Activated naive CD8-positive, alpha-beta T cell treated with anti-CD3 and anti-CD28 coated beads, Interleukin-2, amount 50 U/mL, for 24 hours (primary cell): ENCODE results near the gene EVC2.

Experiments
- ATAC-seq: fragments of 150-1000 bp; cut with Tn5 transposase; one replicate; pipeline ENCODE4 v1.10.0; 2021
- DNase-seq: peaks from one replicate; pipeline ENCODE4 v3.0.0; 2021
- H3K27ac Mint-ChIP-seq: one replicate; pipeline ENCODE4 v1.8.0; 2021; ENCODE audit warnings: mild to moderate bottlenecking, mixed read lengths
- H3K27me3 Mint-ChIP-seq: one replicate; pipeline ENCODE4 v1.8.0; 2021; ENCODE audit warnings: mixed read lengths
- H3K36me3 Mint-ChIP-seq: one replicate; pipeline ENCODE4 v1.8.0; 2021; ENCODE audit warnings: low read depth, mixed read lengths
- H3K4me1 Mint-ChIP-seq: one replicate; pipeline ENCODE4 v1.8.0; 2021; ENCODE audit warnings: mixed read lengths
- H3K4me3 Mint-ChIP-seq: one replicate; pipeline ENCODE4 v1.8.0; 2021; ENCODE audit warnings: mild to moderate bottlenecking, moderate library complexity, mixed read lengths
- H3K9me3 Mint-ChIP-seq: one replicate; pipeline ENCODE4 v1.8.0; 2021; ENCODE audit warnings: mixed read lengths

The EVC2 gene

GRCh38 chr4:5710961-5711478 is 2.7 kb upstream of the EVC2 start, which contains the start of gene EVC:
EVC (plus strand) TSS chr4:5711201; CDS start chr4:5711381, 180 bp downstream.
- peaks cover 19% of the 10 kb centered on the region for H3K9me3 Mint-ChIP-seq
- H3K4me1 Mint-ChIP-seq: peaks cover 17% of the 10 kb centered on the region
- H3K27ac Mint-ChIP-seq: no peak within 1 kb of the TSS
- peaks cover 3% of the 10 kb centered on the region for H3K36me3 Mint-ChIP-seq
- H3K27me3 Mint-ChIP-seq: peaks cover 48% of the 10 kb centered on the region
- H3K4me3 Mint-ChIP-seq: peak within 1 kb of the TSS; percentile 61
- ATAC-seq (no peak), DNase-seq (peak; percentile 10)

GRCh38 chr4:5710065-5710960 is 2.0 kb upstream of the EVC2 start:
- H3K27me3 Mint-ChIP-seq: peaks cover 48% of the 10 kb centered on the region
- H3K27ac Mint-ChIP-seq: no peak overlapping the region
- H3K4me3 Mint-ChIP-seq: peak overlapping the region; percentile 54
- H3K4me1 Mint-ChIP-seq: peaks cover 17% of the 10 kb centered on the region
- peaks cover 18% of the 10 kb centered on the region for H3K9me3 Mint-ChIP-seq
- DNase-seq (no peak), ATAC-seq (no peak)
- H3K36me3 Mint-ChIP-seq: peaks cover 3% of the 10 kb centered on the region

DNA sequence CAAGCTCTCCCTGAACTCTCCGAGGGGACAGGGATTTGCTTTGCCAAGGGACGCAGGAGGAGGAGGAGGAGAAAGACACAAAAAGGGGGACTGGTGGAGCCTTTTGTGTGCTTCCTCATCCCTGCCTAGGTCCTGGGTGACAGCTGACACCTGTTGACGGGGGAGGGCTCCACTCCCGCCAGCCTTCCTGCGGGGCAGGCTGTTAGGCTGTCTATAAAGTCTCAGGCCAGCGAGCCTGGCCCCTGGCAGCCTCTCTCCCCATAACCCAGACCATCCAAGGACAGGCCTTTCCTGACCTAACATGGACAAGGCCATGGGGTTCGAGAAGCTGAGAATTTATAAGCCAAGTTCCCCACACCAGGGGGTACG is 832 bp upstream of the EVC2 start:
- peaks cover 48% of the 10 kb centered on the region for H3K27me3 Mint-ChIP-seq
- H3K4me3 Mint-ChIP-seq: no peak overlapping the region
- DNase-seq (no peak), ATAC-seq (no peak)
- peaks cover 11% of the 10 kb centered on the region for H3K9me3 Mint-ChIP-seq
- H3K36me3 Mint-ChIP-seq: peaks cover 3% of the 10 kb centered on the region
- peaks cover 17% of the 10 kb centered on the region for H3K4me1 Mint-ChIP-seq
- H3K27ac Mint-ChIP-seq: no peak overlapping the region

DNA sequence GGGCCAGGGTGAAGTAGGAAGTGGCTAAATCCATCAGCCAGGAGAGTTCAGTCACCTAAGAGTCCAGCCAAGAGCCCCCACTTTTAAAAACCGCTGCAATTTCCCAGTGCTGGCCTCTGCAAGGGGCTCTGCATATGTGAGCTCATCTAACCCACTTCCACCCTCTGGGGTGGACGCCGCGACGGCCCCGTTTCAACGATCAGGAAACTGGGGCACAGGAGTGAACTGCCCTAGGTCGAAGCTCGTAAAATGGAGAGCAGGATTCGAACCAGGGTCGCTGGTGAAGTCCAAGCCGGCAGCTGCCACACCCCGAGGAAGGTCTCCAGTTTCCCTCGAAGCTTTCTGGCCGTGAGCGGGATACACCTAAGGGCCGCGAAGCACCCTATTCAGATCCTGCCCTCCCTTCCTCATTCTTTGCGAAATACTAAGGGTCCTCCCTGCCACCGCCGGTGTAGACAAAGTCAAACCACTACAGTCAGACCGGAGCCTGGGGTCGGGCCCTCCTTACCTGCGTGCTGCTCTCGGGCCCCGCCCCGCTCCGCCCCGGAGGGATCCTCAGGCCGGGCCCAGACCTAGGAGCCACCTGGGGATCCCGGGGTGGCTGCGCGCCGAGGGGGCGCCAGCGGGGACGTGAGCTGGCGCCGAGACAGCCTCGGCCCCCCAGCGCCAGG is 446 bp downstream of the EVC2 start:
- no peak for ATAC-seq
- H3K9me3 Mint-ChIP-seq: peaks cover 14% of the 10 kb centered on the region

DNA sequence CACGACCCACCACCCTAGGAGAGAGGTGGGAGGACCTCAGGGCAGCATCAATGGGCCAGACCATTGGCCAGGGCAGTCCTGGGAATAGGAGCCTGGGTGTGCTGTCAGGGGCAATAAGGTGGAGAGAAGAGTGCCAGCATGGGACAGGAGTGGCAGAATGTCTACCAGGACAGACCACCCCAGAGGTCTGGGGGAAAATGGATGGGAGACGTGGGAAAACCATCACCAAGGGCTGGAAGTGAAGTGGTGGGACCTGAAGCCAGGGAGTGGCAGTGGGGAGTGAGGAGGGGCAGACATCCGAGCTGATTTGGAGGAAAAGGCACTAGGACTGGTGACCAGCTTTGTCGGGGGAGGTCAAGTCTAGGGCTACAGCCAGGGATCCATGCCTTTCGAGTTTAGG is 993 bp downstream of the EVC2 start:
- H3K27me3 Mint-ChIP-seq: peaks cover 38% of the 10 kb centered on the region
- H3K36me3 Mint-ChIP-seq: no peaks in the 10 kb centered on the region
- no peak overlapping the region for H3K27ac Mint-ChIP-seq
- ATAC-seq (no peak), DNase-seq (no peak)
- peak overlapping the region; percentile 36 for H3K4me3 Mint-ChIP-seq
- H3K9me3 Mint-ChIP-seq: peaks cover 11% of the 10 kb centered on the region
- peaks cover 13% of the 10 kb centered on the region for H3K4me1 Mint-ChIP-seq

More for the DNA sequence above, 446 bp downstream of the EVC2 start:
- Mint-ChIP-seq H3K27ac (no peak overlapping the region), H3K27me3 (peaks cover 43% of the 10 kb centered on the region), H3K4me1 (peaks cover 17% of the 10 kb centered on the region), H3K4me3 (peak overlapping the region; percentile 36), H3K36me3 (no peaks in the 10 kb centered on the region)
- DNase-seq: no peak

DNA sequence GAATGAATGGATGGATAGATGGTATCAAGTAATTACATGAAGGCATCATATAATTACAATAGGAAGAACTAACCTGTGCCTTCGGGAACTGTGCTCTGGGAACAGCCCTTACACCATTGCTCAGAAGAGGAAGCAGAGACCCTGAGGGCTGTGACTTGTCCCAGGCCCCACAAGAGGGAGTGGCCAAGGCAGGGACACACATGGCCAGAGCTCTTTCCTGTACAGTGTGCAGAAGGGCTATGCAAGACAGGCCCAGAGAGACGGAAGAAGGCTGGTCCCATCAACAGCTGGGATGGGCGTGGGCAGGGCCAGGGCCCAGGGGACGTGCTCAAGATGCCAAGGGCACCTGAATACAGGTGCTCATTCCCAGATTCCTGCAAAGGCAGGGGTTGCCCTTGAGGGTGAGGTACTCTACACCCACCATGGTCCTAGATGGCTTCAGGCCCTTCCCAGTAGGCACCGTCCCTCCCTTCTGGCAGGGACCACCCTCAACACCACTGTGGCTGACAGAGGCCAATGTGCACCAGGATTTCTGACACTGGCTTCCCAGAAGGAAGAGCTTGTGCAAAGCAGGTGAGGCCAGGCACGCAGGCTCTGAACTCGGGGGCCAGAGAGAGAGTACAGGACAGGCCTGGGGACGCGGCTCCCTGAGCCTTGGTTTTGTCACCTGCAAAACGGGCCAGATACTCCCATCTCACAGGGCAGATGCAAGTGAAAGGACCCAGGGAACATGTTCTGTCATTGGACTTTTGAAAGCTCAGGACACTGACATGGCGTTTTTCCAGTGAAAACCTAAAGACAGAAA is 1.7 kb downstream of the EVC2 start:
- H3K4me3 Mint-ChIP-seq: no peak overlapping the region
- DNase-seq (no peak), ATAC-seq (peak; percentile 18)
- H3K36me3 Mint-ChIP-seq: no peaks in the 10 kb centered on the region
- peaks cover 14% of the 10 kb centered on the region for H3K9me3 Mint-ChIP-seq
- peaks cover 8% of the 10 kb centered on the region for H3K4me1 Mint-ChIP-seq
- no peak overlapping the region for H3K27ac Mint-ChIP-seq
- H3K27me3 Mint-ChIP-seq: peaks cover 33% of the 10 kb centered on the region

GRCh38 chr4:5705647-5706320 is 2.6 kb downstream of the EVC2 start:
- H3K36me3 Mint-ChIP-seq: no peaks in the 10 kb centered on the region
- ATAC-seq (no peak), DNase-seq (no peak)
- no peak overlapping the region for H3K4me3 Mint-ChIP-seq
- no peak overlapping the region for H3K27ac Mint-ChIP-seq
- peaks cover 16% of the 10 kb centered on the region for H3K9me3 Mint-ChIP-seq
- H3K4me1 Mint-ChIP-seq: peaks cover 8% of the 10 kb centered on the region
- peaks cover 30% of the 10 kb centered on the region for H3K27me3 Mint-ChIP-seq

GRCh38 chr4:5704276-5704675 is 4.1 kb downstream of the EVC2 start:
- H3K27me3 Mint-ChIP-seq: peaks cover 18% of the 10 kb centered on the region
- H3K27ac Mint-ChIP-seq: no peak overlapping the region
- H3K36me3 Mint-ChIP-seq: no peaks in the 10 kb centered on the region
- H3K4me1 Mint-ChIP-seq: peaks cover 4% of the 10 kb centered on the region
- no peak overlapping the region for H3K4me3 Mint-ChIP-seq
- peaks cover 16% of the 10 kb centered on the region for H3K9me3 Mint-ChIP-seq
- DNase-seq (no peak), ATAC-seq (no peak)

DNA sequence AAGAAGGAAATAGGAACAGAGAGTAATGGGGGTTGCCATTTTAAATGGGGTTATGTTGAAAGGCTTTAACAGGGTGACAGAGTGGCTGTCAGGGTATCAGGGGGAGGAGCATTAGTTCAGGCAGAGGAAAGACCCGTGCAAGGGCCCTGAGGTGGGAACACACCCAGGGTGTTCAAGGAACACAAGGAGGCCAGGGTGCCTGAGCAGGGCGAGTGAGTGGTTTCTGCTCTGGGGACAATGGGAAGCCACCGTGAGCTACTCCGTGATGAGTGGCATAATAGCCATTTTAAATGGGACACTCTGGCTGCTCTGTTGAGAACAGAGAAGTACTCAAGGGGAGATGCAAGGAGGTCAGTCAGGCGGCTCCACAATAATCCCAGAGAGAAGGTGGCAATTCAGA is 4.5 kb downstream of the EVC2 start:
- Mint-ChIP-seq H3K27ac (no peak overlapping the region), H3K36me3 (no peaks in the 10 kb centered on the region)

DNA sequence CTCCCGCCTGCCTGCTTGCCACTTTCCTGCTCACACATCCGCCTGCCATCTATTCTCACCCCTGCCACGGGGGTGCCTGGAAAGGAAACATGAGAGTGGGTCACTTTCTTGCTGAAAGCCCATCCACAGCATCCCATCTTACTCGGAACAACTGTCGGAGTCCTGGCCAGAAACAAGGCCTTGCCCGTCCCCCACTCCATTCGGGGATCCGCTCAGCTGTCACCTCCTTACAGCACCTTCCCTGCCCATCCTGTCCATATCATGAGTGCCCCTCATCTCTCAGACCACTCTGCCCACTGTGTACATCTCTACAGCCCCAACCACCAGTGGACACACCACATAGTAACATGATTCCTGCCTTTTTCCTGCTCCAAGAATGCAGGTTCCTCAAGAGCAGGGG is 6.4 kb downstream of the EVC2 start:
- no peaks in the 10 kb centered on the region for H3K36me3 Mint-ChIP-seq
- ATAC-seq (no peak), DNase-seq (no peak)
- no peaks in the 10 kb centered on the region for H3K4me1 Mint-ChIP-seq
- H3K27ac Mint-ChIP-seq: no peak overlapping the region
- H3K4me3 Mint-ChIP-seq: no peak overlapping the region
- peaks cover 16% of the 10 kb centered on the region for H3K9me3 Mint-ChIP-seq
- H3K27me3 Mint-ChIP-seq: peaks cover 7% of the 10 kb centered on the region

More for the DNA sequence above, 4.5 kb downstream of the EVC2 start:
- Mint-ChIP-seq H3K4me1 (peaks cover 4% of the 10 kb centered on the region), H3K9me3 (peaks cover 16% of the 10 kb centered on the region), H3K27me3 (peaks cover 18% of the 10 kb centered on the region), H3K4me3 (no peak overlapping the region)
- ATAC-seq (no peak), DNase-seq (no peak)

- no peaks in the 10 kb centered on the region for H3K4me1 Mint-ChIP-seq
- peaks cover 1% of the 10 kb centered on the region for H3K27me3 Mint-ChIP-seq
- ATAC-seq (no peak), DNase-seq (no peak)
- peaks cover 16% of the 10 kb centered on the region for H3K9me3 Mint-ChIP-seq
- H3K27ac Mint-ChIP-seq: no peak overlapping the region
- H3K36me3 Mint-ChIP-seq: no peaks in the 10 kb centered on the region
- no peak overlapping the region for H3K4me3 Mint-ChIP-seq
Observed at GRCh38 chr4:5700459-5700858, 7.9 kb downstream of the EVC2 start.

DNA sequence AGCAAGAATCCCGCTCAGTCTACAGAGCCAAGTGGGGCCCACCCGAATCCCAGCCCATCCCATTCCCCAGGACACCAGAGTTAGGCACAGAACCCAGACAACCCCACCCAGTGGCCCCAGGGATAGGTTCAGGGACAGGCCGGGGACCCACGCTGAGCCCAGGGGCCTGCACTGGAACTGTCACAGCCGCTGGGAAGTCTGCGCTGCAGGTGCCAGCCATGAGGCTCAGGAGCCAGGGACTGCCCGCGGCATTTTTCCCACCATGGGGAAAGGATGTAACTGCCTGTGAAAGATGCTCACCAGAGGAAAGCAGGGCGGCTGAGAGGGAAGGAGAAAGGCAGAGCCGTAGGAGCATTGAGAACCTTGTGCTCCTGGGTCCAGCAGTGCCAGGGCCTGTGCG is 12.0 kb downstream of the EVC2 start:
- Mint-ChIP-seq H3K27ac (no peak overlapping the region), H3K9me3 (no peaks in the 10 kb centered on the region), H3K4me3 (no peak overlapping the region), H3K27me3 (no peaks in the 10 kb centered on the region), H3K4me1 (no peaks in the 10 kb centered on the region), H3K36me3 (no peaks in the 10 kb centered on the region)
- ATAC-seq (no peak), DNase-seq (no peak)

GRCh38 chr4:5693871-5694270 is 14.5 kb downstream of the EVC2 start:
- Mint-ChIP-seq H3K27ac (no peak overlapping the region), H3K27me3 (no peaks in the 10 kb centered on the region), H3K4me3 (no peak overlapping the region), H3K4me1 (no peaks in the 10 kb centered on the region), H3K36me3 (no peaks in the 10 kb centered on the region), H3K9me3 (no peaks in the 10 kb centered on the region)
- DNase-seq (no peak), ATAC-seq (no peak)
